A549 (cell line): ENCODE results near the gene HOXD1. TPM values are rescaled to one million over a fixed set of nuclear protein-coding genes. Genes with fewer than 3 reads are reported as not detected.

ENCODE experiments used
- ATAC-seq, 2 experiments: fragments of 200-7000 bp in 1 of 2; fragments of >200 bp in 1 of 2; cut with Nextera tagmentation in 1 of 2; cut with Tn5 transposase in 1 of 2; 3 replicates each; pipeline versions ENCODE4 v1.8.0 to v1.9.1; 2018 to 2020; ENCODE audit warnings: mild to moderate bottlenecking in 1 of 2, moderate library complexity in 1 of 2
- CTCF ChIA-PET: fragments of 300-600 bp; sonication (Branson Sonifier 250); formaldehyde crosslinking; extraction: SDS; loops from one replicate; lab custom pipeline; 2021; ENCODE audit warnings: antibody characterized with exemption, inconsistent platforms; lab: Yijun Ruan, JAX
- POLR2A ChIA-PET: fragments of 350-600 bp; formaldehyde crosslinking; extraction: SDS; loops from one replicate; lab custom pipeline; 2021; ENCODE audit warnings: antibody characterized with exemption, inconsistent platforms; lab: Yijun Ruan, JAX
- DNase-seq, 2 experiments: peaks; one replicate each; pipeline versions ENCODE4 v3.0.0 to v3.0.0-alpha.2; 2011 to 2016; ENCODE audit warnings: low read depth in 1 of 2, low spot score in 1 of 2
- FAIRE-seq: peaks from 2 replicates; lab custom pipeline; 2011; peaks lifted over from hg19 to GRCh38; lab: Jason Lieb, UNC
- H3K27ac ChIP-seq, 2 experiments: fragments of >200 bp; sonication (Bioruptor Twin); formaldehyde crosslinking; 3 replicates each; pipeline ENCODE4 v1.5.1; 2016 to 2017
- H3K4me1 ChIP-seq: fragments of >200 bp; sonication (Bioruptor Twin); formaldehyde crosslinking; 3 replicates; pipeline ENCODE4 v1.6.1; 2016
- H3K4me2 ChIP-seq: fragments of >200 bp; sonication (Bioruptor Twin); formaldehyde crosslinking; 3 replicates; pipeline ENCODE4 v1.6.1; 2016
- H3K4me3 ChIP-seq: fragments of >200 bp; sonication (Bioruptor Twin); formaldehyde crosslinking; 3 replicates; pipeline ENCODE4 v1.5.1; 2016
- H3K9me3 ChIP-seq: fragments of >200 bp; sonication (Bioruptor Twin); formaldehyde crosslinking; 3 replicates; pipeline ENCODE4 v1.6.1; 2016
- BHLHE40 ChIP-seq: IDR thresholded peaks from 2 replicates; pipeline ENCODE4 v1.6.1; 2012; ENCODE audit warnings: low read depth, low read length, inconsistent platforms
- EHF ChIP-seq: fragments of 250-450 bp; sonication (Bioruptor Pico); IDR thresholded peaks from 2 replicates; pipeline ENCODE4 v1.5.0; 2020; ENCODE audit warnings: mild to moderate bottlenecking
- ESRRA ChIP-seq: fragments of 150-350 bp; IDR thresholded peaks from 2 replicates; pipeline ENCODE4 v1.6.1; 2014; ENCODE audit warnings: mild to moderate bottlenecking, low read length, borderline replicate concordance
- GATA3 ChIP-seq: IDR thresholded peaks from 2 replicates; pipeline ENCODE4 v1.6.1; 2012; ENCODE audit warnings: borderline replicate concordance
- HDAC2 ChIP-seq: fragments of 200-600 bp; sonication (generic); IDR thresholded peaks from 2 replicates; pipeline ENCODE4 v1.6.1; 2016
- HOXB13 ChIP-seq: fragments of 250-450 bp; sonication (Bioruptor Pico); IDR thresholded peaks from 2 replicates; pipeline ENCODE4 v1.5.0; 2020; ENCODE audit warnings: low read depth, mild to moderate bottlenecking, moderate library complexity
- JUN ChIP-seq, 2 experiments: fragments of >200 bp; sonication (Bioruptor Twin); formaldehyde crosslinking; IDR thresholded peaks; 2 replicates in 1 of 2; 3 replicates in 1 of 2; pipeline ENCODE4 v1.6.1; 2016 to 2017
- KDM5A ChIP-seq: fragments of 200-600 bp; sonication (generic); IDR thresholded peaks from 2 replicates; pipeline ENCODE4 v1.6.1; 2016; ENCODE audit warnings: antibody characterized with exemption, mild to moderate bottlenecking
- NPAS2 ChIP-seq: fragments of 250-450 bp; sonication (Bioruptor Pico); IDR thresholded peaks from 2 replicates; pipeline ENCODE4 v1.8.0; 2022; ENCODE audit warnings: mild to moderate bottlenecking, moderate library complexity, borderline replicate concordance
- POLR2AphosphoS2 ChIP-seq: conservative IDR thresholded peaks from 2 replicates; pipeline ENCODE4 v1.6.1; 2012; ENCODE audit warnings: low read length, improper control_type of control experiment, inconsistent platforms
- USF2 ChIP-seq: fragments of 450-650 bp; IDR thresholded peaks from 2 replicates; pipeline ENCODE4 v1.6.1; 2014; ENCODE audit warnings: antibody characterized with exemption
- WGBS: methylation state at CpG from one replicate; pipeline ENCODE4 v1.1.6; 2017; ENCODE audit errors: missing lambda C conversion rate; 5-methylcytosine and 5-hydroxymethylcytosine counted together
- polyA plus RNA-seq, 4 experiments: library from polyadenylated mRNA; depleted of rRNA in 3 of 4; stranded (reverse); fragments of >200 nt; fragmentation: RNase III in 1 of 4; extraction: RNeasy Plus Mini Kit Qiagen cat#74134 plus additional on column Dnase treatment in 1 of 4; gene quantifications; 2 replicates in 3 of 4; 3 replicates in 1 of 4; pipeline ENCODE4 v1.2.3, GENCODE V29; 2011 to 2017
- small RNA-seq, 6 experiments: library from RNA; depleted of rRNA; stranded (forward); fragments of <200 nt; gene quantifications; one replicate each; pipeline ENCODE3, GENCODE V24; 2012

HOXD1 gene
- polyA plus RNA-seq, 2 of the 4 experiments (the other 2 are of a cell fraction): 0.12 TPM

DNA sequence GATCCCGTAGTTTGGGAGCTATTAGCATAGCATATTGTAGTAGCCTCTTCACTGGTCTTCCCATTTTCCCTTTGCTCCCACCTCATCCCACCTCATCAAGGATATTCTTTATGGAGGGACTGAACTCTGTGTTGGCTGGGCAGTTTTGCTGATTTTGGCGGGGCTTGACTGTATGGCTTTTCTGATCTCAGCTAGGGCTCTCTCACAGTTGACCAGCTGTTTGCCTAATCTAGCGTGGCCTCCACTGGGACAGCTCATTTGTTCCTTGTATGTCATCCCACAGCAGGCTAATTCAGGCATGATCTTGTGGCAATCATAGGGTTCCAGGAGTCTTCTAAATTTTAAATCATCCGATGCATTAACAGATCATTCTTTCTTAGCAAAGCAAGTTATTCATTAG, 50.6 kb downstream of the HOXD1 start (continued):
- TF ChIP-seq HOXB13 (no peak), NPAS2 (no peak), KDM5A (no peak), POLR2AphosphoS2 (no peak), HDAC2 (no peak), USF2 (no peak), BHLHE40 (no peak), EHF (CRISPR knock-in tag) (no peak)

DNA sequence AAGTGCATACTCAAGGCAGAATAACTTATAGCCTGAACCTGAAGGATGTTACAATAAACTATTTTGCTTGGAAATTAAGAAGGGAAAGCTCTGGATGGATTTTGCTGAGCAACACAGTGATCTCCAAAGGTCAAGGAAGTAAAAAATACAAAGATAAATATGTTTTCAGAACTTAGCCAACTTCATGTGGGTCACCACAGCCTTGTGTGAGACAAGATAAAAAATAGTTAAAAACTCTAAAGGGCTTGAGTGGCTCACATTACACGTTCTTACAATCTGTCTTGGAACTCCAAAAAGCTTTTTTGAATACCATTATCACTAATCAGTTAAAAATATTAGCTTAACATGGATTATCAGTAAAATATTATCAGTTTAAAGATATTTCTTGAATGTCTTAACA, 51.8 kb downstream of the HOXD1 start:
- POLR2A ChIA-PET: interaction anchor here (0.6 kb wide), 1 partner anchor 8 kb away, joined by 3 read pairs; no protein-coding TSS in a partner anchor
- no peak for DNase-seq
- Histone ChIP-seq H3K4me1 (no peaks in the 10 kb centered on the region), H3K4me2 (no peak overlapping the region), H3K27ac (no peak overlapping the region), H3K9me3 (no peaks in the 10 kb centered on the region), H3K4me3 (no peak overlapping the region)
- WGBS: 21% methylated on average over 1 of the region's 1 CpG
- TF ChIP-seq JUN (IDR thresholded peaks at IDR 0.05) (no peak), GATA3 (no peak), ESRRA (no peak)
- no peak for ATAC-seq
- FAIRE-seq: no peak
- CTCF ChIA-PET: interaction anchor here (0.7 kb wide), 1 partner anchor 215 kb away, joined by 3 read pairs; no protein-coding TSS in a partner anchor

Small RNAs within 50 kb of the gene (small RNA-seq; reads per million reads assigned to genes)
- 30.3 to 1,226 (median 707) reads per million in 6 experiments for gene MIR10B

Other genes with a start within 250 kb of the HOXD1 start
- 21.2 and 24.7 TPM in 2 replicates for gene LNPK, start 186.4 kb upstream of the HOXD1 start, polyA plus RNA-seq (2011; rRNA removed)
- 10.8 to 13.4 TPM (median 13.1 TPM) in 3 replicates for gene LNPK, start 186.4 kb upstream of the HOXD1 start, polyA plus RNA-seq (2017; fragmentation: RNase III; extraction: RNeasy Plus Mini Kit Qiagen cat#74134 plus additional on column Dnase treatment)
- 0.03 TPM in 2 replicates for gene EVX2, start 104.7 kb upstream of the HOXD1 start, polyA plus RNA-seq (2011; rRNA removed)
- gene EVX2, start 104.7 kb upstream of the HOXD1 start, polyA plus RNA-seq (2017; fragmentation: RNase III; extraction: RNeasy Plus Mini Kit Qiagen cat#74134 plus additional on column Dnase treatment): not detected in 3 replicates
- 0.25 and 0.35 TPM in 2 replicates for gene HOXD13, start 95.9 kb upstream of the HOXD1 start, polyA plus RNA-seq (2011; rRNA removed)
- gene HOXD13, start 95.9 kb upstream of the HOXD1 start, polyA plus RNA-seq (2017; fragmentation: RNase III; extraction: RNeasy Plus Mini Kit Qiagen cat#74134 plus additional on column Dnase treatment): 0.12 to 0.17 TPM (median 0.13 TPM) in 3 replicates
- gene HOXD12, start 88.9 kb upstream of the HOXD1 start, polyA plus RNA-seq (2011; rRNA removed): not detected in 2 replicates
- gene HOXD12, start 88.9 kb upstream of the HOXD1 start, polyA plus RNA-seq (2017; fragmentation: RNase III; extraction: RNeasy Plus Mini Kit Qiagen cat#74134 plus additional on column Dnase treatment): not detected in 3 replicates
- 2.6 and 2.9 TPM in 2 replicates for gene HOXD11, start 81.4 kb upstream of the HOXD1 start, polyA plus RNA-seq (2011; rRNA removed)
- gene HOXD11, start 81.4 kb upstream of the HOXD1 start, polyA plus RNA-seq (2017; fragmentation: RNase III; extraction: RNeasy Plus Mini Kit Qiagen cat#74134 plus additional on column Dnase treatment): 3.7 to 4.9 TPM (median 4.8 TPM) in 3 replicates
- gene HOXD10, start 71.9 kb upstream of the HOXD1 start, polyA plus RNA-seq (2011; rRNA removed): 4.6 and 4.8 TPM in 2 replicates
- gene HOXD10, start 71.9 kb upstream of the HOXD1 start, polyA plus RNA-seq (2017; fragmentation: RNase III; extraction: RNeasy Plus Mini Kit Qiagen cat#74134 plus additional on column Dnase treatment): 3.7 to 5.4 TPM (median 4.3 TPM) in 3 replicates
- gene HOXD9, start 65.9 kb upstream of the HOXD1 start, polyA plus RNA-seq (2011; rRNA removed): 0.34 and 0.45 TPM in 2 replicates
- gene HOXD9, start 65.9 kb upstream of the HOXD1 start, polyA plus RNA-seq (2017; fragmentation: RNase III; extraction: RNeasy Plus Mini Kit Qiagen cat#74134 plus additional on column Dnase treatment): 0.94 to 1.7 TPM (median 1.0 TPM) in 3 replicates
- 6.4 and 8.5 TPM in 2 replicates for gene HOXD8, start 59.0 kb upstream of the HOXD1 start, polyA plus RNA-seq (2011; rRNA removed)
- 3.5 to 3.9 TPM (median 3.8 TPM) in 3 replicates for gene HOXD8, start 59.0 kb upstream of the HOXD1 start, polyA plus RNA-seq (2017; fragmentation: RNase III; extraction: RNeasy Plus Mini Kit Qiagen cat#74134 plus additional on column Dnase treatment)
- gene HOXD4, start 37.1 kb upstream of the HOXD1 start, polyA plus RNA-seq (2011; rRNA removed): 0.27 and 0.28 TPM in 2 replicates
- gene HOXD4, start 37.1 kb upstream of the HOXD1 start, polyA plus RNA-seq (2017; fragmentation: RNase III; extraction: RNeasy Plus Mini Kit Qiagen cat#74134 plus additional on column Dnase treatment): 0.54 to 0.92 TPM (median 0.87 TPM) in 3 replicates
- 0.27 and 0.70 TPM in 2 replicates for gene HOXD3, start 31.4 kb upstream of the HOXD1 start, polyA plus RNA-seq (2011; rRNA removed)
- 0.14 to 0.36 TPM (median 0.18 TPM) in 3 replicates for gene HOXD3, start 31.4 kb upstream of the HOXD1 start, polyA plus RNA-seq (2017; fragmentation: RNase III; extraction: RNeasy Plus Mini Kit Qiagen cat#74134 plus additional on column Dnase treatment)
- gene MTX2, start 80.8 kb downstream of the HOXD1 start, polyA plus RNA-seq (2011; rRNA removed): 77.2 and 81.8 TPM in 2 replicates
- 56.9 to 60.1 TPM (median 58.5 TPM) in 3 replicates for gene MTX2, start 80.8 kb downstream of the HOXD1 start, polyA plus RNA-seq (2017; fragmentation: RNase III; extraction: RNeasy Plus Mini Kit Qiagen cat#74134 plus additional on column Dnase treatment)